ENCODE data around the gene TSTD1.
"Not testable (repeated sequence)": the region's sequence is repeated elsewhere in the genome, so short reads cannot be mapped to it uniquely, and the experiment has no call there.

Gene TSTD1

GRCh38 chr1:161006563-161006962 lies 32.2 kb downstream of the TSTD1 start:
- DNase-seq: no peak

GRCh38 chr1:161001525-161001924 lies 37.2 kb downstream of the TSTD1 start:
- no peak for DNase-seq

GRCh38 chr1:161000736-161001480 lies 37.9 kb downstream of the TSTD1 start:
- no peak for DNase-seq

GRCh38 chr1:160999376-160999775 lies 39.4 kb downstream of the TSTD1 start:
- DNase-seq: no peak

GRCh38 chr1:160997323-160998038 lies 41.3 kb downstream of the TSTD1 start:
- peak; percentile 7 for DNase-seq

GRCh38 chr1:160996178-160996577 lies 42.6 kb downstream of the TSTD1 start:
- no peak for DNase-seq

- no peak for DNase-seq
These were observed 45.1 kb downstream of the TSTD1 start for GRCh38 chr1:160993544-160994193.

- DNase-seq: not testable (repeated sequence)
These were observed 46.7 kb downstream of the TSTD1 start for GRCh38 chr1:160992036-160992435.

Data from effector CD8-positive, alpha-beta T cell (primary cell).